Fibroblast of pulmonary artery (primary cell): ENCODE measurements around the gene ARAF.

Experiments used
- DNase-seq: peaks from one replicate; pipeline ENCODE4 v3.0.0-alpha.2; 2010; ENCODE audit warnings: low read depth
- H3K4me3 ChIP-seq: replicated peaks from 2 replicates; pipeline ENCODE4 v1.5.1; 2011; ENCODE audit warnings: low read depth, mild to moderate bottlenecking, control low read depth, low read length, moderate library complexity
- TF ChIP-seq, protein P1 (sequence below): IDR thresholded peaks from 2 replicates; pipeline ENCODE4 v1.5.1; 2011; ENCODE audit warnings: mild to moderate bottlenecking, control low read depth, low read length, inconsistent platforms; ENCODE audit errors: missing control alignments

ARAF gene

DNA sequence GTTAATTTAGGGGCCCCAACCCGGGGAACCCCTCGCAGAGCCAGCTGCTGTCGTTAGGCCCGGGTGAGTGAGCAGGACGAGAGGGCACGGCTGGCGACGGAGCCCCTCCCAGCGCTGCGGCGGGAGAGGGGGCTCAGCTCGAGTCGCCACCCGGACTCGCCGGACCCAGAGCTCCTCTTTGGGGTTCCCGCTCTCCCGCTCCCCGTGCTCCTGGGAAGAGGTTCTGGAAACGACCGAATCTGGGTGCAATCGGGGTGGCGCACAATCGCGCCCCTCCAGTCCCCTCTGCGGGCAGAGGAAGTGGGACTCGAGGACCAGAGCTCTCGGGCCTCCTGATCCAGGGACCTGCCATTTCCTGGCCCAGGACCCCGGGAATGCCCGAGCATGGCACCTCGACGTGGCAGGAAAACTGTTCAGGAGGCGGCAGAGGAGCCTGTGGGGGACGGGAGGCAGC is 37.3 kb upstream of the ARAF start:
- H3K4me3 ChIP-seq, result peak overlapping the region; percentile 56
- no peak for DNase-seq
- TF ChIP-seq, protein P1, sequence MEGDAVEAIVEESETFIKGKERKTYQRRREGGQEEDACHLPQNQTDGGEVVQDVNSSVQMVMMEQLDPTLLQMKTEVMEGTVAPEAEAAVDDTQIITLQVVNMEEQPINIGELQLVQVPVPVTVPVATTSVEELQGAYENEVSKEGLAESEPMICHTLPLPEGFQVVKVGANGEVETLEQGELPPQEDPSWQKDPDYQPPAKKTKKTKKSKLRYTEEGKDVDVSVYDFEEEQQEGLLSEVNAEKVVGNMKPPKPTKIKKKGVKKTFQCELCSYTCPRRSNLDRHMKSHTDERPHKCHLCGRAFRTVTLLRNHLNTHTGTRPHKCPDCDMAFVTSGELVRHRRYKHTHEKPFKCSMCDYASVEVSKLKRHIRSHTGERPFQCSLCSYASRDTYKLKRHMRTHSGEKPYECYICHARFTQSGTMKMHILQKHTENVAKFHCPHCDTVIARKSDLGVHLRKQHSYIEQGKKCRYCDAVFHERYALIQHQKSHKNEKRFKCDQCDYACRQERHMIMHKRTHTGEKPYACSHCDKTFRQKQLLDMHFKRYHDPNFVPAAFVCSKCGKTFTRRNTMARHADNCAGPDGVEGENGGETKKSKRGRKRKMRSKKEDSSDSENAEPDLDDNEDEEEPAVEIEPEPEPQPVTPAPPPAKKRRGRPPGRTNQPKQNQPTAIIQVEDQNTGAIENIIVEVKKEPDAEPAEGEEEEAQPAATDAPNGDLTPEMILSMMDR, result no peak

GRCh38 chrX:47529548-47529947 is 31.5 kb upstream of the ARAF start:
- DNase-seq, result no peak
- TF ChIP-seq, protein P1, result no peak
- no peak overlapping the region for H3K4me3 ChIP-seq

- no peak for DNase-seq
- no peak overlapping the region for H3K4me3 ChIP-seq
- TF ChIP-seq, protein P1, result no peak
These were observed 31.0 kb upstream of the ARAF start for GRCh38 chrX:47530049-47530448.

- TF ChIP-seq, protein P1, result no peak
- DNase-seq, result no peak
- H3K4me3 ChIP-seq, result no peak overlapping the region
These were observed 21.1 kb upstream of the ARAF start for GRCh38 chrX:47539860-47540259.

- peak; percentile 94 for DNase-seq
- no peak overlapping the region for H3K4me3 ChIP-seq
- TF ChIP-seq, protein P1, result peak; percentile 58
These were observed 20.1 kb upstream of the ARAF start for GRCh38 chrX:47540754-47541538.

GRCh38 chrX:47543496-47543895 is 17.5 kb upstream of the ARAF start:
- DNase-seq, result no peak
- TF ChIP-seq, protein P1, result no peak
- no peak overlapping the region for H3K4me3 ChIP-seq
